IMR-90 (cell line): ENCODE measurements around the gene IBA57. TPM values are rescaled to one million over a fixed set of nuclear protein-coding genes. Genes with fewer than 3 reads are reported as not detected.

Experiments used
- ATAC-seq: fragments of 200-7000 bp; cut with Tn5 transposase; 2 replicates; pipeline ENCODE4 v1.9.1; 2020; ENCODE audit warnings: low read depth, mild to moderate bottlenecking, moderate library complexity
- BruUV-seq: library from RNA; stranded (reverse); fragments of 400-500 nt; replicated peaks from 2 replicates; lab custom pipeline; 2021; lab: Mats Ljungman, UMichigan
- CTCF ChIA-PET: fragments of 300-600 bp; formaldehyde crosslinking; extraction: SDS; loops from one replicate; lab custom pipeline; 2021; ENCODE audit warnings: antibody characterized with exemption; lab: Yijun Ruan, JAX
- POLR2A ChIA-PET: fragments of 300-600 bp; sonication (Branson Sonifier 250); formaldehyde crosslinking; loops from one replicate; lab custom pipeline; 2022; ENCODE audit warnings: antibody characterized with exemption; ENCODE audit not compliant: unreplicated experiment; lab: Charles Lee
- DNase-seq: peaks from one replicate; pipeline ENCODE4 v3.0.0; 2013
- H2AFZ ChIP-seq: replicated peaks from 2 replicates; pipeline ENCODE3; 2013; ENCODE audit warnings: low read length, mild to moderate bottlenecking; ENCODE audit not compliant: poor library complexity
- H2AK5ac ChIP-seq: 2 replicates; pipeline ENCODE4 v1.6.1; 2013; ENCODE audit warnings: low read depth, low read length, inconsistent platforms
- H2AK9ac ChIP-seq: replicated peaks from 2 replicates; pipeline ENCODE3; 2013; ENCODE audit warnings: mild to moderate bottlenecking, low read depth, low read length, moderate library complexity; ENCODE audit not compliant: poor library complexity
- H2BK120ac ChIP-seq: 2 replicates; pipeline ENCODE4 v1.6.1; 2013; ENCODE audit warnings: low read depth, low read length, inconsistent platforms
- H2BK15ac ChIP-seq: 3 replicates; pipeline ENCODE4 v1.6.1; 2013; ENCODE audit warnings: low read depth, low read length, inconsistent platforms
- H2BK20ac ChIP-seq: 2 replicates; pipeline ENCODE4 v1.6.1; 2013; ENCODE audit warnings: low read depth, mild to moderate bottlenecking, inconsistent platforms, low read length, moderate library complexity
- H2BK5ac ChIP-seq: 2 replicates; pipeline ENCODE4 v1.6.1; 2013; ENCODE audit warnings: mild to moderate bottlenecking, low read depth, low read length, inconsistent platforms; ENCODE audit not compliant: poor library complexity, severe bottlenecking
- H3K14ac ChIP-seq: replicated peaks from 2 replicates; pipeline ENCODE4 v1.6.1; 2013; ENCODE audit warnings: low read depth, low read length, inconsistent platforms
- H3K18ac ChIP-seq: 2 replicates; pipeline ENCODE4 v1.6.1; 2013; ENCODE audit warnings: low read depth, low read length, control low read depth
- H3K23ac ChIP-seq: 2 replicates; pipeline ENCODE4 v1.6.1; 2013; ENCODE audit warnings: low read depth, low read length, inconsistent platforms
- H3K27ac ChIP-seq: 2 replicates; pipeline ENCODE4 v1.5.1; 2013; ENCODE audit warnings: mild to moderate bottlenecking, control low read depth, low read length; ENCODE audit not compliant: insufficient read depth
- H3K27me3 ChIP-seq: 2 replicates; pipeline ENCODE4 v1.6.1; 2013; ENCODE audit warnings: low read length; ENCODE audit not compliant: control insufficient read depth, insufficient read depth
- H3K36me3 ChIP-seq: 2 replicates; pipeline ENCODE4 v1.6.1; 2013; ENCODE audit warnings: low read length, mixed read lengths; ENCODE audit not compliant: control insufficient read depth, insufficient read depth
- H3K4ac ChIP-seq: 2 replicates; pipeline ENCODE4 v1.6.1; 2013; ENCODE audit warnings: low read depth, low read length, inconsistent platforms
- H3K4me1 ChIP-seq: 2 replicates; pipeline ENCODE4 v1.6.1; 2013; ENCODE audit warnings: low read length, mixed read lengths; ENCODE audit not compliant: control insufficient read depth, insufficient read depth
- H3K4me2 ChIP-seq: 2 replicates; pipeline ENCODE4 v1.6.1; 2013; ENCODE audit warnings: low read depth, mild to moderate bottlenecking, control low read depth, low read length, moderate library complexity
- H3K4me3 ChIP-seq: 2 replicates; pipeline ENCODE4 v1.5.1; 2013; ENCODE audit warnings: low read depth, mild to moderate bottlenecking, control low read depth, low read length, moderate library complexity; ENCODE audit not compliant: insufficient read depth
- H3K56ac ChIP-seq: 2 replicates; pipeline ENCODE4 v1.6.1; 2013; ENCODE audit warnings: low read length, inconsistent platforms; ENCODE audit not compliant: insufficient read depth; ENCODE audit errors: extremely low read depth
- H3K79me1 ChIP-seq, 2 experiments: 2 replicates each; pipeline ENCODE4 v1.6.1; 2013; ENCODE audit warnings: low read length in 2 of 2, inconsistent platforms in 1 of 2, low read depth in 1 of 2
- H3K9ac ChIP-seq: 2 replicates; pipeline ENCODE4 v1.6.1; 2013; ENCODE audit warnings: low read depth, low read length, control low read depth
- H3K9me1 ChIP-seq: 2 replicates; pipeline ENCODE4 v1.6.1; 2013; ENCODE audit warnings: low read length, inconsistent platforms; ENCODE audit not compliant: insufficient read depth
- H3K9me3 ChIP-seq: 2 replicates; pipeline ENCODE4 v1.6.1; 2013; ENCODE audit warnings: low read length; ENCODE audit not compliant: control insufficient read depth, insufficient read depth
- H4K20me1 ChIP-seq: 2 replicates; pipeline ENCODE4 v1.6.1; 2013; ENCODE audit warnings: low read length, inconsistent platforms; ENCODE audit not compliant: insufficient read depth
- H4K5ac ChIP-seq: 2 replicates; pipeline ENCODE4 v1.6.1; 2013; ENCODE audit warnings: mild to moderate bottlenecking, low read depth, low read length, control low read depth
- H4K8ac ChIP-seq, 2 experiments: 2 replicates each; pipeline ENCODE4 v1.6.1; 2013; ENCODE audit warnings: low read depth in 2 of 2, low read length in 2 of 2, control low read depth in 1 of 2, inconsistent platforms in 1 of 2
- H4K91ac ChIP-seq: 2 replicates; pipeline ENCODE4 v1.6.1; 2013; ENCODE audit warnings: low read depth, low read length, inconsistent platforms; ENCODE audit not compliant: insufficient read depth
- CEBPB ChIP-seq: IDR thresholded peaks from 2 replicates; pipeline ENCODE4 v1.6.1; 2012; ENCODE audit warnings: low read depth, low read length, improper control_type of control experiment
- CHD1 ChIP-seq: IDR thresholded peaks from 2 replicates; pipeline ENCODE4 v1.6.1; 2012; ENCODE audit warnings: low read depth, low read length, improper control_type of control experiment
- FOS ChIP-seq: fragments of 150-350 bp; IDR thresholded peaks from 2 replicates; pipeline ENCODE4 v1.6.1; 2016; ENCODE audit warnings: low read depth, low read length
- MXI1 ChIP-seq: IDR thresholded peaks from 2 replicates; pipeline ENCODE4 v1.6.1; 2012; ENCODE audit warnings: low read depth, mild to moderate bottlenecking, low read length, moderate library complexity, borderline replicate concordance
- RCOR1 ChIP-seq: IDR thresholded peaks from 2 replicates; pipeline ENCODE4 v1.6.1; 2012; ENCODE audit warnings: mild to moderate bottlenecking, low read length, improper control_type of control experiment; ENCODE audit not compliant: insufficient replicate concordance
- RFX5 ChIP-seq: IDR thresholded peaks from 2 replicates; pipeline ENCODE4 v1.8.0; 2012; ENCODE audit warnings: low read depth, mild to moderate bottlenecking, low read length, moderate library complexity
- SMC3 ChIP-seq: fragments of 150-350 bp; IDR thresholded peaks from 2 replicates; pipeline ENCODE4 v1.6.1; 2016; ENCODE audit warnings: low read depth, mild to moderate bottlenecking, antibody characterized with exemption, low read length, moderate library complexity
- WGBS, 2 experiments: methylation state at CpG; one replicate each; pipeline versions ENCODE4 v1.1.5 to v1.1.7; 2013; ENCODE audit warnings: missing lambda C conversion rate in 2 of 2; ENCODE audit not compliant: insufficient read length in 1 of 2; ENCODE audit errors: extremely low coverage in 2 of 2; 5-methylcytosine and 5-hydroxymethylcytosine counted together
- dilution Hi-C: fragments of 300-500 bp; cut with HindIII; formaldehyde crosslinking; loops from one replicate; pipeline ENCODE4 v1.14.3; 2018; ENCODE audit warnings: low sequenced_read_pairs; ENCODE audit not compliant: unreplicated experiment
- in situ Hi-C: fragments of 300-500 bp; cut with MboI; formaldehyde crosslinking; loops from 3 replicates; pipeline ENCODE4 v1.14.3; 2019; ENCODE audit warnings: low sequenced_read_pairs, inconsistent platforms, mixed read lengths
- intact Hi-C: fragments of 100-400 bp; cut with micrococcal nuclease; formaldehyde crosslinking; loops from 2 replicates; pipeline ENCODE4 v1.10.0; 2022
- polyA plus RNA-seq, 3 experiments: library from polyadenylated mRNA; depleted of rRNA; stranded (reverse); fragments of >200 nt; gene quantifications; 2 replicates each; pipeline ENCODE4 v1.2.3, GENCODE V29; 2012; ENCODE audit warnings: low replicate concordance in 1 of 3
- total RNA-seq: library from RNA; depleted of rRNA; stranded (reverse); fragments of >200 nt; gene quantifications from 2 replicates; pipeline ENCODE4 v1.2.3, GENCODE V29; 2012
- TF ChIP-seq, protein P1 (sequence below): fragments of 150-350 bp; IDR thresholded peaks from 2 replicates; pipeline ENCODE4 v1.6.1; 2016; ENCODE audit warnings: low read depth, mild to moderate bottlenecking, low read length, moderate library complexity, borderline replicate concordance
- TF ChIP-seq, protein P2 (sequence below): conservative IDR thresholded peaks from 2 replicates; pipeline ENCODE4 v1.5.1; 2012; ENCODE audit warnings: mild to moderate bottlenecking, low read depth, low read length, improper control_type of control experiment
- TF ChIP-seq, protein P3 (sequence below): fragments of 150-350 bp; IDR thresholded peaks from 2 replicates; pipeline ENCODE4 v1.6.1; 2017; ENCODE audit warnings: mild to moderate bottlenecking, antibody characterized with exemption, low read length, low read depth

IBA57 gene
- total and polyA plus RNA-seq, 2 of the 4 experiments (the other 2 are of a cell fraction) = 2.0 to 2.6 TPM

DNA sequence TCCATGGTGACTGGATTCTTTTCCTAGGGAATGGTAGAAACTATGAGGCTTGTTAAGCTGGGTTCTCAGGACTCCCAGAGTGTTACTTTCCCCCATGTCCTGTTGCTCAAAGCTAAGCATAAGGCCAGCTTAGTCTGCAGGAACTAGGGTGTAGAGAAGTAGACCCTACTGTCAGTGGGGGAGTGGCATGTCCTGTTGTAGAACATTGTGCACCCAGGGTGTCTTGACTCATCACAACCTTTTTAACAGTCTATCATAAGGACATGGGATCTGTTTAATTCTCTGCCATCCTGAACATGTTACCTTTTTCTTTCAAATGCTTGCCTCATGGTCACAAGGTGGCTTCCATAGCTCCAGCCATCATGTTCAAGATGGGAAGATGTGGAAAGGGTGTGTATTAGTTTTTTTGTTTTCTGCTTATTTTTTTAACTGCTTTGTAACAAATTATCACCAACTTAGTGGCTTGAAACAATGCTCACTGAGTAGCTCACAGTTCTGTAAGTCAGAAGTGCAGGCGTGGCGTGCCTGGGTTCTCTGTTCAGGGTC lies 59.6 kb downstream of the IBA57 start:
- no peak overlapping the region for H3K4me2 ChIP-seq
- no peak overlapping the region for H3K18ac ChIP-seq
- no peaks in the 10 kb centered on the region; the same call in none of the 2 replicates for H4K20me1 ChIP-seq
- BruUV-seq = no TSS peak
- no peak overlapping the region for H3K27ac ChIP-seq
- H3K27me3 ChIP-seq = no peaks in the 10 kb centered on the region
- CTCF ChIA-PET = no interaction called here
- peaks cover 9% of the 10 kb centered on the region for H3K9me3 ChIP-seq
- H3K9ac ChIP-seq = no peak overlapping the region
- intact Hi-C loops = loop anchor here (5.0 kb wide), 3 partner anchors 152 to 232 kb away; a partner anchor contains a TSS
- H2AK9ac ChIP-seq = no peak overlapping the region
- peaks cover 4 to 18% of the 10 kb centered on the region in 2 experiments; a peak in 3 of 4 replicates for H3K79me1 ChIP-seq
- H3K56ac ChIP-seq = no peak overlapping the region
- dilution Hi-C loops = no loop called here
- no peak overlapping the region for H2BK15ac ChIP-seq
- no peak overlapping the region for H4K8ac ChIP-seq
- POLR2A ChIA-PET = no interaction called here
- no peak overlapping the region for H3K4ac ChIP-seq
- H3K14ac ChIP-seq = no peak overlapping the region
- H4K91ac ChIP-seq = no peak overlapping the region
- ATAC-seq (no peak), DNase-seq (no peak)
- H2AK5ac ChIP-seq = no peak overlapping the region
- no peak overlapping the region for H2BK20ac ChIP-seq
- no peak overlapping the region for H3K4me3 ChIP-seq
- 0% methylated on average over 2 of the region's 2 CpGs; no CpG with 5 or more reads in 1 of the 2 experiments for WGBS, 2 experiments
- H2BK120ac ChIP-seq = no peak overlapping the region
- in situ Hi-C loops = no loop called here
- H4K5ac ChIP-seq = no peak overlapping the region
- no peak overlapping the region for H2BK5ac ChIP-seq
- TF ChIP-seq SMC3 = no peak
- TF ChIP-seq, protein P1, sequence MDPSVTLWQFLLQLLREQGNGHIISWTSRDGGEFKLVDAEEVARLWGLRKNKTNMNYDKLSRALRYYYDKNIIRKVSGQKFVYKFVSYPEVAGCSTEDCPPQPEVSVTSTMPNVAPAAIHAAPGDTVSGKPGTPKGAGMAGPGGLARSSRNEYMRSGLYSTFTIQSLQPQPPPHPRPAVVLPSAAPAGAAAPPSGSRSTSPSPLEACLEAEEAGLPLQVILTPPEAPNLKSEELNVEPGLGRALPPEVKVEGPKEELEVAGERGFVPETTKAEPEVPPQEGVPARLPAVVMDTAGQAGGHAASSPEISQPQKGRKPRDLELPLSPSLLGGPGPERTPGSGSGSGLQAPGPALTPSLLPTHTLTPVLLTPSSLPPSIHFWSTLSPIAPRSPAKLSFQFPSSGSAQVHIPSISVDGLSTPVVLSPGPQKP = no peak
- TF ChIP-seq, protein P2, sequence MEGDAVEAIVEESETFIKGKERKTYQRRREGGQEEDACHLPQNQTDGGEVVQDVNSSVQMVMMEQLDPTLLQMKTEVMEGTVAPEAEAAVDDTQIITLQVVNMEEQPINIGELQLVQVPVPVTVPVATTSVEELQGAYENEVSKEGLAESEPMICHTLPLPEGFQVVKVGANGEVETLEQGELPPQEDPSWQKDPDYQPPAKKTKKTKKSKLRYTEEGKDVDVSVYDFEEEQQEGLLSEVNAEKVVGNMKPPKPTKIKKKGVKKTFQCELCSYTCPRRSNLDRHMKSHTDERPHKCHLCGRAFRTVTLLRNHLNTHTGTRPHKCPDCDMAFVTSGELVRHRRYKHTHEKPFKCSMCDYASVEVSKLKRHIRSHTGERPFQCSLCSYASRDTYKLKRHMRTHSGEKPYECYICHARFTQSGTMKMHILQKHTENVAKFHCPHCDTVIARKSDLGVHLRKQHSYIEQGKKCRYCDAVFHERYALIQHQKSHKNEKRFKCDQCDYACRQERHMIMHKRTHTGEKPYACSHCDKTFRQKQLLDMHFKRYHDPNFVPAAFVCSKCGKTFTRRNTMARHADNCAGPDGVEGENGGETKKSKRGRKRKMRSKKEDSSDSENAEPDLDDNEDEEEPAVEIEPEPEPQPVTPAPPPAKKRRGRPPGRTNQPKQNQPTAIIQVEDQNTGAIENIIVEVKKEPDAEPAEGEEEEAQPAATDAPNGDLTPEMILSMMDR = no peak
- no peak for TF ChIP-seq RCOR1
- no peak for TF ChIP-seq MXI1
- TF ChIP-seq FOS = no peak
- TF ChIP-seq CEBPB = no peak
- TF ChIP-seq CHD1 = no peak
- TF ChIP-seq, protein P3, sequence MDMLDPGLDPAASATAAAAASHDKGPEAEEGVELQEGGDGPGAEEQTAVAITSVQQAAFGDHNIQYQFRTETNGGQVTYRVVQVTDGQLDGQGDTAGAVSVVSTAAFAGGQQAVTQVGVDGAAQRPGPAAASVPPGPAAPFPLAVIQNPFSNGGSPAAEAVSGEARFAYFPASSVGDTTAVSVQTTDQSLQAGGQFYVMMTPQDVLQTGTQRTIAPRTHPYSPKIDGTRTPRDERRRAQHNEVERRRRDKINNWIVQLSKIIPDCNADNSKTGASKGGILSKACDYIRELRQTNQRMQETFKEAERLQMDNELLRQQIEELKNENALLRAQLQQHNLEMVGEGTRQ = no peak
- TF ChIP-seq RFX5 = no peak
- peaks cover 18% of the 10 kb centered on the region for H3K4me1 ChIP-seq
- peaks cover 29% of the 10 kb centered on the region for H3K36me3 ChIP-seq
- H3K23ac ChIP-seq = no peak overlapping the region
- no peak overlapping the region for H2AFZ ChIP-seq
- peaks cover 12% of the 10 kb centered on the region; the same call in 1 of the 2 replicates for H3K9me1 ChIP-seq
